Ureter (tissue), 1 donor: Measurements from ENCODE around the gene MTMR12. TPM values are rescaled to one million over a fixed set of nuclear protein-coding genes. Genes with fewer than 3 reads are reported as not detected.

Experiments
- DNase-seq: peaks from one replicate; pipeline ENCODE4 v3.0.0-alpha.2; 2020; ENCODE audit warnings: low spot score
- total RNA-seq: library from RNA; stranded (reverse); gene quantifications from one replicate; pipeline ENCODE4 v1.2.4, GENCODE V29; 2023
- donor health status: DM: yes; HTN: yes; CAD: no.

Gene MTMR12
- total RNA-seq, 1 donor from 2014 or later = 33.4 TPM

- no peak for DNase-seq
Measured at GRCh38 chr5:32274548-32275395, 38.0 kb downstream of the MTMR12 start.

GRCh38 chr5:32273821-32274220 lies 38.9 kb downstream of the MTMR12 start:
- DNase-seq = no peak

GRCh38 chr5:32272746-32273145 lies 40.0 kb downstream of the MTMR12 start:
- no peak for DNase-seq

GRCh38 chr5:32270946-32271345 lies 41.8 kb downstream of the MTMR12 start:
- DNase-seq = no peak

GRCh38 chr5:32270178-32270577 lies 42.6 kb downstream of the MTMR12 start:
- DNase-seq = no peak

GRCh38 chr5:32265902-32266301 lies 46.8 kb downstream of the MTMR12 start:
- no peak for DNase-seq

- no peak for DNase-seq
Measured at GRCh38 chr5:32264957-32265572, 47.7 kb downstream of the MTMR12 start.

GRCh38 chr5:32263684-32264083 lies 49.1 kb downstream of the MTMR12 start:
- no peak for DNase-seq

GRCh38 chr5:32261198-32261597 lies 51.5 kb downstream of the MTMR12 start:
- DNase-seq = no peak

- no peak for DNase-seq
Measured at GRCh38 chr5:32259033-32259432, 53.7 kb downstream of the MTMR12 start.

- no peak for DNase-seq
Measured at GRCh38 chr5:32258424-32258823, 54.3 kb downstream of the MTMR12 start.

- DNase-seq = no peak
Measured at GRCh38 chr5:32255540-32255900, 57.2 kb downstream of the MTMR12 start.

- DNase-seq = no peak
Measured at GRCh38 chr5:32254881-32255539, 57.7 kb downstream of the MTMR12 start.

- no peak for DNase-seq
Measured at GRCh38 chr5:32251871-32252458, 60.8 kb downstream of the MTMR12 start.

- no peak for DNase-seq
Measured at GRCh38 chr5:32249668-32250067, 63.1 kb downstream of the MTMR12 start.

GRCh38 chr5:32245742-32246141 lies 67.0 kb downstream of the MTMR12 start:
- no peak for DNase-seq

GRCh38 chr5:32244017-32244416 lies 68.7 kb downstream of the MTMR12 start:
- no peak for DNase-seq

- DNase-seq = no peak
Measured at GRCh38 chr5:32241034-32241783, 71.5 kb downstream of the MTMR12 start.

GRCh38 chr5:32239385-32239784 lies 73.4 kb downstream of the MTMR12 start:
- no peak for DNase-seq

- DNase-seq = no peak
Measured at GRCh38 chr5:32233696-32234447, 78.9 kb downstream of the MTMR12 start.

GRCh38 chr5:32233220-32233695 lies 79.5 kb downstream of the MTMR12 start:
- no peak for DNase-seq
